Glomerular visceral epithelial cell (primary cell): Measurements from ENCODE around the gene SPINT3.

Experiments used
- DNase-seq: peaks from one replicate; pipeline ENCODE4 v3.0.0-alpha.2; 2016; ENCODE audit errors: extremely low spot score

Gene SPINT3

GRCh38 chr20:45515147-45515913 lies at the start of gene SPINT3:
Gene SPINT3, minus strand, starts transcription at chr20:45515622. Its CDS starts 14 bp downstream, at chr20:45515608.
- DNase-seq, result no peak

- no peak for DNase-seq
These were observed 49.4 kb upstream of the SPINT3 start for GRCh38 chr20:45564760-45565276.

GRCh38 chr20:45555198-45555597 lies 39.8 kb upstream of the SPINT3 start:
- no peak for DNase-seq

- DNase-seq, result no peak
These were observed 37.0 kb upstream of the SPINT3 start for GRCh38 chr20:45552456-45552855.

- DNase-seq, result no peak
These were observed 35.3 kb upstream of the SPINT3 start for GRCh38 chr20:45550765-45551164.

GRCh38 chr20:45548410-45548809 lies 33.0 kb upstream of the SPINT3 start:
- DNase-seq, result no peak

GRCh38 chr20:45547206-45547770 lies 31.9 kb upstream of the SPINT3 start, which contains the start of gene EPPIN:
Gene EPPIN, minus strand, starts transcription at chr20:45547401. Its CDS starts 44 bp downstream, at chr20:45547357.
- no peak for DNase-seq

GRCh38 chr20:45545754-45546453 lies 30.5 kb upstream of the SPINT3 start:
- DNase-seq, result peak; percentile 33

- no peak for DNase-seq
These were observed 29.9 kb upstream of the SPINT3 start for GRCh38 chr20:45545351-45545750.

GRCh38 chr20:45539382-45539781 lies 24.0 kb upstream of the SPINT3 start, which contains the start of gene WFDC6:
Gene WFDC6, minus strand, starts transcription at chr20:45539482. Its CDS starts 75 bp downstream, at chr20:45539407.
- DNase-seq, result no peak

- DNase-seq, result no peak
These were observed 22.9 kb upstream of the SPINT3 start for GRCh38 chr20:45538209-45538799.

- DNase-seq, result no peak
These were observed 11.9 kb upstream of the SPINT3 start for GRCh38 chr20:45527294-45527693.

GRCh38 chr20:45523821-45524220 lies 8.4 kb upstream of the SPINT3 start:
- DNase-seq, result no peak

- DNase-seq, result no peak
These were observed 2.9 kb upstream of the SPINT3 start for GRCh38 chr20:45518282-45518681.

- DNase-seq, result no peak
These were observed 5.1 kb downstream of the SPINT3 start for GRCh38 chr20:45510242-45510862.

GRCh38 chr20:45509091-45509490 lies 6.3 kb downstream of the SPINT3 start:
- no peak for DNase-seq

GRCh38 chr20:45508068-45508886 lies 7.1 kb downstream of the SPINT3 start:
- no peak for DNase-seq

- DNase-seq, result no peak
These were observed 8.2 kb downstream of the SPINT3 start for GRCh38 chr20:45507011-45507820.

- no peak for DNase-seq
These were observed 9.0 kb downstream of the SPINT3 start for GRCh38 chr20:45506398-45506797.

- no peak for DNase-seq
These were observed 12.0 kb downstream of the SPINT3 start for GRCh38 chr20:45503403-45503802.
